ENCODE results near the gene RIMBP2. TPM values are rescaled to one million over a fixed set of nuclear protein-coding genes. Genes with fewer than 3 reads are reported as not detected.

RIMBP2 gene
- total RNA-seq, 4 donors from 2014 or later = 0.22 to 1.4 (median 1.2) TPM; not detected in 1

DNA sequence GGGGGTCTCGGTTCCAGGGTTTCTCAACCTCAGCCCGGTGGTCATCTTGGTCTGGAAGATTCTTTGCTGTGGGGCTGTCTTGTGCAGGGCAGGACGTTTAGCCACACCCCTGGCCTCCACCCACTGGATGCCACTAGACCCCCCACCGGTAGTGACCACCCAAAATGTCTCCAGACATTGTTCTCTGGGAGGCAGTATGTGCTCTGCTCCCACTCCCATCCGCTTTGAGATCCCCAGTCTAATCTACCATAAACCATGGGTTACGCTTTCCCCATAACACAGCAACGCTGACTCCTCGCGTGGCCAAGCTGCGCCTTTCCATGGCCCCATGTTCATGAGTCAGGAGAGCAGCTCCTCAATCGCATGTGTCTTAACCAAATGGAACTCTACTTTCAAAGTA is 155.8 kb downstream of the RIMBP2 start:
- no peaks in the 10 kb centered on the region for H3K36me3 ChIP-seq
- H3K4me3 ChIP-seq = no peak overlapping the region
- DNase-seq (ENCODE audit: low spot score in 2 of 2) = no peak
- TF ChIP-seq, protein P1, sequence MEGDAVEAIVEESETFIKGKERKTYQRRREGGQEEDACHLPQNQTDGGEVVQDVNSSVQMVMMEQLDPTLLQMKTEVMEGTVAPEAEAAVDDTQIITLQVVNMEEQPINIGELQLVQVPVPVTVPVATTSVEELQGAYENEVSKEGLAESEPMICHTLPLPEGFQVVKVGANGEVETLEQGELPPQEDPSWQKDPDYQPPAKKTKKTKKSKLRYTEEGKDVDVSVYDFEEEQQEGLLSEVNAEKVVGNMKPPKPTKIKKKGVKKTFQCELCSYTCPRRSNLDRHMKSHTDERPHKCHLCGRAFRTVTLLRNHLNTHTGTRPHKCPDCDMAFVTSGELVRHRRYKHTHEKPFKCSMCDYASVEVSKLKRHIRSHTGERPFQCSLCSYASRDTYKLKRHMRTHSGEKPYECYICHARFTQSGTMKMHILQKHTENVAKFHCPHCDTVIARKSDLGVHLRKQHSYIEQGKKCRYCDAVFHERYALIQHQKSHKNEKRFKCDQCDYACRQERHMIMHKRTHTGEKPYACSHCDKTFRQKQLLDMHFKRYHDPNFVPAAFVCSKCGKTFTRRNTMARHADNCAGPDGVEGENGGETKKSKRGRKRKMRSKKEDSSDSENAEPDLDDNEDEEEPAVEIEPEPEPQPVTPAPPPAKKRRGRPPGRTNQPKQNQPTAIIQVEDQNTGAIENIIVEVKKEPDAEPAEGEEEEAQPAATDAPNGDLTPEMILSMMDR (IDR thresholded peaks at IDR 0.05) = no peak
- TF ChIP-seq POLR2A (IDR thresholded peaks at IDR 0.05) (no peak), EP300 (IDR thresholded peaks at IDR 0.05) (no peak)
- H3K4me1 ChIP-seq = no peaks in the 10 kb centered on the region
- peaks cover 0 to 15% (median 2%) of the 10 kb centered on the region in 4 donors for H3K9me3 ChIP-seq
- 84 to 87% methylated on average over 11 of the region's 11 CpGs for WGBS, 2 donors
- H3K27me3 ChIP-seq = no peaks in the 10 kb centered on the region
- no peak overlapping the region for H3K27ac ChIP-seq

DNA sequence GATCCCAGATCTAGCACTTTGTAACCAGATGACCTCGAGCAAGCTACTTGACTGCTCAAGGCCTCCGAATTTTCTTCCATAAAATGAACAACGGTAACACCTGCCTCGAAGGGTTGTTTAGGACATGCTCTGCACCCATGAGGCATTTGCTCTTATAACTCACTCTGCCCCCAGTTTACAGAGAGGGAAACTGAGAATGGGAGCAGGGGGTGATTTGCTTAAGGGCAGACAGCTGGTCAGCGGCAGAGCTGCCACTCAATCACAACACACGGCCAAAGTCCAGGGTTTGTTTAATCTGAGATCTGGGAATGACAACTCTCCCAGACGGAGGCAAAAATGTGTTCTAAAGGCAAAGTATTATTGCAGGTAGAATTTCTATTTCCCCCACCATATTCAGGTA is 156.3 kb downstream of the RIMBP2 start:
- H3K27me3 ChIP-seq = no peaks in the 10 kb centered on the region
- DNase-seq (ENCODE audit: low spot score in 2 of 2) = no peak
- H3K9me3 ChIP-seq = peaks cover 0 to 9% (median 0%) of the 10 kb centered on the region in 4 donors
- no peak overlapping the region for H3K4me3 ChIP-seq
- WGBS, 2 donors = 80 to 82% methylated on average over 7 of the region's 7 CpGs
- no peaks in the 10 kb centered on the region for H3K36me3 ChIP-seq
- no peak overlapping the region for H3K27ac ChIP-seq
- no peaks in the 10 kb centered on the region for H3K4me1 ChIP-seq
- TF ChIP-seq POLR2A (IDR thresholded peaks at IDR 0.05) (no peak), EP300 (IDR thresholded peaks at IDR 0.05) (no peak)
- TF ChIP-seq, protein P1 (IDR thresholded peaks at IDR 0.05) = no peak

DNA sequence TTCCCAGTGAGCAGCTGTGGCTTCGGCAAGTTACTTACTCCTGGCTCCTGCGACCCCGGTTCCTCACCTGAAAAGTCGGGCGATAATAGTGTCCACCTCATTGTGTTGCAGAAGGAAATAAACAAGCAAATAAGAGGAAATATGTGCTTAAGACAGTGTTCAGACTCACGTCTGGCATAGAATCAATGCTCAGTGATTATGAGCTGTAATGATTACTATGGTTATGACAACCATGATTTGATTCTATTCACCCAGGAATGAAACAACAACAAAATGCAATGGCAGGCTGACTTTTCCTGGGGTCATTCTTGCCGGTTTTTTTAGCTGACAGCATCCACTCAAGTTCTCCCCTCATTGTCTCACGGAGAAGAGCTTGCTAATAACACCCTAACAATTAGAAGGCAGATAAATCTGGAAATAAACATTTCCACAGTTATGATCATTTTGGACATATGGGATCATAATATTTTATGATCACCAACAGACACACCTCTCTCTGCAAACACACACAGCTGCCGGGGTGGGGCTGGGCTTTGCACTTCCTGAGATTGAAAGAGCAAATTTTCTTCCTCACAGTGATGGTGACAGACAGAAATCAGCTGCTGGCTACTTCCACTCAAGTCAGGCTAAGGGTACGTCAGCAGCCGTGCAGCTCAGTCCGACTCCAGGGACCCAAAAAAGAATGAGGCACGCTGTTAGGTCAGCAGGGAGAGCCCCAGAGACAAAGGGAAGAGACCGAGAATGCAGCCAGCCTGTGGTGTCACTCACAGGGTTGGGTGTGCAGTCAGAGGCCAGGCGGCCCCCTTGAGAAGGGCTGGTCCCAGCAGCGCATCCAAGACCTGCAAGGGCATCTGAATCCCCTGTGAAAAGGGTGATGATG is 158.0 kb downstream of the RIMBP2 start:
- no peak overlapping the region for H3K27ac ChIP-seq
- H3K27me3 ChIP-seq = no peaks in the 10 kb centered on the region
- no peaks in the 10 kb centered on the region for H3K36me3 ChIP-seq
- TF ChIP-seq EP300 (IDR thresholded peaks at IDR 0.05) = no peak
- TF ChIP-seq, protein P1 (IDR thresholded peaks at IDR 0.05) = no peak
- no peak for TF ChIP-seq POLR2A (IDR thresholded peaks at IDR 0.05)
- WGBS, 2 donors = 53 to 60% methylated on average over 16 of the region's 16 CpGs
- peaks cover 0 to 4% (median 0%) of the 10 kb centered on the region in 4 donors for H3K9me3 ChIP-seq
- no peak for DNase-seq (ENCODE audit: low spot score in 2 of 2)
- no peak overlapping the region for H3K4me3 ChIP-seq
- no peaks in the 10 kb centered on the region for H3K4me1 ChIP-seq

DNA sequence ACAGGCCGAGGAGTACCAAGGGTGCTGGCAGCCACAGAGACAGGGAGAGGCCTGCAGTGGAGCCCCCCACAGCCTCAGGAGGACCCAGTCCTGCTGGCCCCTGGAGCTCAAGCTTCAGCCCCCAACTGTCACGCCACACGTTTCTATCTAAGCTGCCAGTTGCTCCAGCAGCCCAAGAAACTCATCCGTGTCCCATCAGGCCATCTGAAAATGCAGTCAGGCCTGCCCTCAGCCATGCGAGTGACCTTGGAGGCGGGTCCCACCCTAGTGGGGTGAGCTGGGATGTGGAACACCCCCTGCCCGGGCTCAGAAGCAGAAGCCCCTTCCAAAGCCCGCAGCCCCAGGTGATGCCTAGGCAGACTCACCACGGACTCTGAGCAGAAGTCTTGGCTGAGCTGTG is 158.9 kb downstream of the RIMBP2 start:
- DNase-seq (ENCODE audit: low spot score in 2 of 2) = no peak
- no peak overlapping the region for H3K4me3 ChIP-seq
- peaks cover 0 to 4% (median 0%) of the 10 kb centered on the region in 4 donors for H3K9me3 ChIP-seq
- no peak overlapping the region for H3K27ac ChIP-seq
- TF ChIP-seq, protein P1 (IDR thresholded peaks at IDR 0.05) = no peak
- TF ChIP-seq EP300 (IDR thresholded peaks at IDR 0.05) (no peak), POLR2A (IDR thresholded peaks at IDR 0.05) (no peak)
- H3K36me3 ChIP-seq = no peaks in the 10 kb centered on the region
- WGBS, 2 donors = 81 to 82% methylated on average over 6 to 9 of the region's 9 CpGs
- no peaks in the 10 kb centered on the region for H3K4me1 ChIP-seq
- no peaks in the 10 kb centered on the region for H3K27me3 ChIP-seq

- WGBS, 2 donors = 76 to 84% methylated on average over 8 of the region's 8 CpGs
- Histone ChIP-seq H3K9me3 (peaks cover 0 to 7% (median 0%) of the 10 kb centered on the region in 4 donors), H3K36me3 (no peaks in the 10 kb centered on the region), H3K4me3 (no peak overlapping the region), H3K4me1 (no peaks in the 10 kb centered on the region), H3K27me3 (no peaks in the 10 kb centered on the region), H3K27ac (no peak overlapping the region)
- no peak for TF ChIP-seq EP300 (IDR thresholded peaks at IDR 0.05)
- no peak for TF ChIP-seq POLR2A (IDR thresholded peaks at IDR 0.05)
- TF ChIP-seq, protein P1 (IDR thresholded peaks at IDR 0.05) = no peak
- DNase-seq (ENCODE audit: low spot score in 2 of 2) = no peak
Measured at GRCh38 chr12:130556486-130557055, 159.5 kb downstream of the RIMBP2 start.

Data from tibial nerve (tissue), 4 donors.